GM18526 (cell line): ENCODE measurements around the gene C21orf58.

Experiments used
- POLR2A ChIP-seq: IDR thresholded peaks from 3 replicates; pipeline ENCODE4 v1.6.1; 2011; ENCODE audit not compliant: insufficient read length; ENCODE audit errors: extremely low read depth

The C21orf58 gene

GRCh38 chr21:46320331-46320801, 3.3 kb downstream of the C21orf58 start:
- no peak for TF ChIP-seq POLR2A

- no peak for TF ChIP-seq POLR2A
Observed at GRCh38 chr21:46319186-46319585, 4.5 kb downstream of the C21orf58 start.

- peak; percentile 14 for TF ChIP-seq POLR2A
Observed at GRCh38 chr21:46318464-46318845, 5.2 kb downstream of the C21orf58 start.

- TF ChIP-seq POLR2A, result no peak
Observed at GRCh38 chr21:46317710-46318463, 5.8 kb downstream of the C21orf58 start.

GRCh38 chr21:46316708-46317324, 6.9 kb downstream of the C21orf58 start:
- TF ChIP-seq POLR2A, result no peak

DNA sequence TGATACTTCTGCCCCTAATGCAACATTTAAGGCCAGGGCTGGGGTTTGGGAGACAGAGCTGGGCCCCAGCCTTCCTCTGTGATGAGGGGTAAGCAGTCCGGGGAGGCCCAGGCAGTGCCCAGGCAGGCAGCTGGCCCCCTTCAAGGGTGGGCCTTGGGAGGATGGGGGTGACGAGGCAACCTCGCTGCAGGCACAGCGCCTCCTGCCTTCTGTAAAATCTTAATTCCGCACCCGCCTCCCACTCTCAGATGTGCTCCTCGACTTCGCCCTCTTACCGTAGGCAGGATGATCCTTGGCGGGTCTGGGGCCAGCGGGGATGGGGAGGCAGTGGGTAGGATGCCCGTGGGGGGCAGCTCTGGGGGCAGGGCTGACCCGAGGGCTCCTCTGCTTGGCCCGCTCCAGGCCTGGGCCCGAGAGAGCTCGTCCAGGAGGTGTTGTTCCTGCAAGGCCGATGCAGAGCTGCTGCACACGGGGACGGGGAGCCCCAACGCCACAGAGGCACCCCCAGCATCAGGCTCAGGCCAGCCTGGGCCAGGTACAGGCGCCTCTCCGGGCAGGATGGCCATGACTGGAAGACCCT, 9.1 kb downstream of the C21orf58 start:
- TF ChIP-seq POLR2A, result no peak

GRCh38 chr21:46312949-46313348, 10.7 kb downstream of the C21orf58 start:
- TF ChIP-seq POLR2A, result no peak

- TF ChIP-seq POLR2A, result no peak
Observed at GRCh38 chr21:46311568-46311967, 12.1 kb downstream of the C21orf58 start.

GRCh38 chr21:46308431-46308830, 15.2 kb downstream of the C21orf58 start:
- TF ChIP-seq POLR2A, result no peak

- no peak for TF ChIP-seq POLR2A
Observed at GRCh38 chr21:46307625-46308024, 16.0 kb downstream of the C21orf58 start.

GRCh38 chr21:46304955-46305354, 18.7 kb downstream of the C21orf58 start:
- no peak for TF ChIP-seq POLR2A

GRCh38 chr21:46304437-46304836, 19.2 kb downstream of the C21orf58 start:
- TF ChIP-seq POLR2A, result no peak

DNA sequence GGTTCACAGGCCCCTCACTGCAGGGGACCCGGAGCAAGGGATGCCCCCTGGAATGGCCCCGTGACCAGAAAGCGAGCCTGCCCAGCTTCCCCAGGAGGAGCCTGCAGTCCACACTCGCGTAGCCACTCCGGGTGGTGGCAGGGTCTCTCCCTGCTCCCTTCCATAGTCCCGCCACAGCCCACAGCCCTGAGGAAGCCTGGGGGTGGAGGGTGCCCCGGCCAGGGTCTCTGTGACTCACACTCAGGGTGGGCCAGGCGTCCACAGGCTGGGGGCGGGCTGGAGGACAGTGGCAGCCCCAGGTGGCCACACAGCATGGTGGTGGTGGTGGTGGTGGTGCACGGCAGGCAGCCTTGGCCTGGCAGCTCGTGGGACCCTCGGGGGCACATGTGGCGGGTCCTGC, 21.9 kb downstream of the C21orf58 start:
- no peak for TF ChIP-seq POLR2A

GRCh38 chr21:46299167-46299566, 24.5 kb downstream of the C21orf58 start:
- no peak for TF ChIP-seq POLR2A

DNA sequence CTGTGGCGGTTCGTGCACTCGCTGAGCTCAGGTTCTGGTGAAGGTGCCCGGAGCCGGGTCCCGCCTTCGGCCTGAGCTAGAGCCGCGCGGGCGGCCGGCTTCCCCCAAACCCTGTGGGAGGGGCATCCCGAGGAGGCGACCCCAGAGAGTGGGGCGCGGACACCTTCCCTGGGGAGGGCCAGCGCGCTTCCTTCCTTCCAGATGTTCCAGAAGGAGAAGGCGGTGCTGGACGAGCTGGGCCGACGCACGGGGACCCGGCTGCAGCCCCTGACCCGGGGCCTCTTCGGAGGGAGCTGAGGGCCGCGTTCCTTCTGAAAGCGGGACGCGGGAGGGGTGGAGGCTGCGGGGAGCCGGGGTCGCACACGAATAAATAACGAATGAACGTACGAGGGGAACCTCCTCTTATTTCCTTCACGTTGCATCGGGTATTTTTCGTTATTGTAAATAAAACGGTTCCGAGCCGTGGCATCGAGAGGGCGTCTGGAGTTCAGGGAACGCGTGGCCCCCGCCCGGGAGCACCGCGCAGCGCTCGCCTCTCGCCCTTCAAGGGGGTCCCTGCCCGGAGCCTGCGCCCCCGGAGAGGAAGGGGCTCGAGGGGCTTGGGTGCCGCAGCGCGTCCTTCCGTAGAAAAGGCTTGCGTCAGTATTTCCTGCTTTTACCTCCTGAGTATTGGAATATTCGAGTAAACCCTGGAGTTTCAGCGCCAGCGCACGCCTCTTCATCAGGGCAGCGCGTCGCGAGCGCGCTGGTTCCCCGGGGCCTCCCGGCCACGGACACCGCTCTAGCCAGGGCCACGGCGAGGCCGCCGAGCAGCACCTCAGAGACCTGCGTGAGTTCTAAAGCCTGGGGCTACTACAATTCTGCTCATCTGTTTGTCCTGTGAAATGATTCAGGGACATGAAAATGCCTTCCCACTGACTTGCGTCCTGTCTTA, 26.1 kb downstream of the C21orf58 start:
- TF ChIP-seq POLR2A, result no peak
